Thoracic aorta endothelial cell (primary cell): ENCODE measurements around the gene MTM1. TPM values are rescaled to one million over a fixed set of nuclear protein-coding genes. Genes with fewer than 3 reads are reported as not detected.

ENCODE experiments used
- total RNA-seq: library from RNA; depleted of rRNA; stranded (reverse); fragments of >200 nt; gene quantifications from 2 replicates; pipeline ENCODE4 v1.2.3, GENCODE V29; 2012

MTM1 gene
- total RNA-seq, result 11.8 and 20.3 TPM in 2 replicates

DNA sequence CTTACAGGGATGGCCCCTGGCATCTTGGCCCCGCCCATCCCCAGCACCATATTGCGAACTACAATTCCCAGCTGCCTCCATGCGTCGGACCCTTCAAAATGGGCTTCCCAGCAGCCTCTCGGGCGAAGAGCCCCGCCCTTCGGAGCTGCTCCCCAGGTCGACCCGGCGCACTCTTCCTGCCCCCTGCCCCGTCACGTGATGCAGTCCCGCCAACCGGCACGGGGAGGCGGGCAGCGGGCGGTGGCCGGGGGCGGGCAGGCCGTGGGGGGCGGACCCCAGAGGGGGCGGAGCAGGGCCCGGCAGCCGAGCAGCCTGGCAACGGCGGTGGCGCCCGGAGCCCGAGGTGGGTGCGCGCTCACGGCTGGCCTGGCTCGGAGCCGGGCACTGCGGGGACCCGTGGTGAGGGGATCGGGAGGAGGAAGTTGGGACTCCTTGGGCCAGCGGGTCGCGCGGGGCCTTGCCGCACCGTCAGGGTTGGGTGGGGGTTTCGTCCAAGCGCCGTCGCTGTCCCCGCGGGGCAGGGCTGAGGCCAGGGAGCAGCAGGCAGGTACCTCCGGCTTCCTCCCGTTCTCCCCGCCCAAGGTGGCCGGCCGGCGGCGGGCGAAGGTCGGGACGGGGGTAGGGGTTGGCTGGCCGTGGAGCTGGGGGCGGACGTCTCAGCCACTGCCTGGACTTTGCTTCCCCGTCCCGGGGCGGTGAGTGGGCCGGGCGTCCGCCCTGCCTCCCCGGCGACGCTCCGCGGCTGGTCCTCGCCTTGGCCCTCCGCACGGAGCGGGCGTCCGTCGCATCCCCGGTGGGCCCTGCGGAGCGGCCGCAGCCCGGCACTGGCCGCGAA, at the start of gene MTM1:
MTM1 (plus strand) TSS at position 302 of the 835 bp plus-strand sequence. CDS start 23,994 bp downstream, outside the sequence.

DNA sequence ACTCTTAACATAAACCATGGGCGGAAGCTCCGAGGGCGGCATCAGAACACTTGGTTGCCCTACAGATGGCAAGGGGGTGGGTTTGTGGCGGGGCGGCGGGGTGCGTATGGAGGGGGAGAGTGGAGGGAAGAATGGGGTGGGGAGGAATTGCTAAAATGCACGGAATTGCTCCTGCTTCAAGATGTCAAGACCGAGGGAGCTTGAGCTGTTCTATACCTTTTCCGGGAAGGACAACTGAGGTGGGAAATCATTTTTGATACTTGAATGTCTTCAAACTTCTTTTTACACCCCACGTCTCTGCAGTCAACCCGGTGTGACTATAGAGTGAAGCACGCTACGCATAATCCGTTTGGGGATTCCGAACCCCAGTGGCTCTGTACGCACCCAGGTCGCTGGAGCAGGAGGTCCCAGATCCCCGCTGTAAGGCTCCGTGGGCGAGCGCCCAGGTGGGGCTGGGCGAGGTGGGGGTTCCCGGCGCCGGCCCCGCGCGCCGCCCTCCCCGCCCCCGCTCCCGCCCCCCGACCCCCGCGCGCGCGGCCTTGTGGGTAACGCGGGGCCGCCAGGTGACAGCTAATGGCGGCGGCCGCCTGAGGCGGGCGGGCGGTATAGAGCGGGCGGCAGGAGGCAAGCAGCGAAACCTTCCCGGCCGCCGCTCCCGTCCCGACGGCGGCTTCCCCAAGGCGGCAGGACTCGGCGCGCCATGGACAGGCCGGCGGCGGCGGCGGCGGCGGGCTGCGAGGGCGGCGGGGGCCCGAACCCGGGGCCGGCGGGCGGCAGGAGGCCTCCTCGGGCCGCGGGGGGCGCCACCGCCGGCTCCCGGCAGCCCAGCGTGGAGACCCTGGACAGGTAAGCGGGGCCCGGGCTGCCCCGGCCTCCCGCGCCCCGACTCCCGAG, 124.7 kb downstream of the MTM1 start, which contains the start of gene MTMR1:
MTMR1 (plus strand) TSS at position 566 of the 894 bp plus-strand sequence; CDS start at position 701, 135 bp downstream.

Other genes starting within 250 kb of the MTM1 start
- gene MAMLD1, start 205.3 kb upstream of the MTM1 start, total RNA-seq, result 2.3 and 3.2 TPM in 2 replicates
- gene MTMR1, start 124.8 kb downstream of the MTM1 start, total RNA-seq, result 23.7 and 28.9 TPM in 2 replicates